Astrocyte of the cerebellum (primary cell): ENCODE measurements around the gene AFG1L.
A peak's percentile ranks its signal among the peaks of the same experiment; 100 is the strongest.
"Not testable (repeated sequence)": the region's sequence is repeated elsewhere in the genome, so short reads cannot be mapped to it uniquely, and the experiment has no call there.

Experiments
- DNase-seq: peaks from one replicate; pipeline ENCODE4 v3.0.0-alpha.2; 2011; ENCODE audit warnings: low read depth
- H3K4me3 ChIP-seq: 2 replicates; pipeline ENCODE4 v1.5.1; 2011; ENCODE audit warnings: mild to moderate bottlenecking, low read depth, low read length, moderate library complexity
- in situ Hi-C: cut with HindIII; loops from 2 replicates; pipeline ENCODE4 v1.10.0; 2017; ENCODE audit warnings: low sequenced_read_pairs
- TF ChIP-seq, protein P1 (sequence below): IDR thresholded peaks from 2 replicates; pipeline ENCODE4 v1.5.1; 2012; ENCODE audit warnings: low read length, low read depth, moderate library complexity, mild to moderate bottlenecking; ENCODE audit errors: missing control alignments

The AFG1L gene

DNA sequence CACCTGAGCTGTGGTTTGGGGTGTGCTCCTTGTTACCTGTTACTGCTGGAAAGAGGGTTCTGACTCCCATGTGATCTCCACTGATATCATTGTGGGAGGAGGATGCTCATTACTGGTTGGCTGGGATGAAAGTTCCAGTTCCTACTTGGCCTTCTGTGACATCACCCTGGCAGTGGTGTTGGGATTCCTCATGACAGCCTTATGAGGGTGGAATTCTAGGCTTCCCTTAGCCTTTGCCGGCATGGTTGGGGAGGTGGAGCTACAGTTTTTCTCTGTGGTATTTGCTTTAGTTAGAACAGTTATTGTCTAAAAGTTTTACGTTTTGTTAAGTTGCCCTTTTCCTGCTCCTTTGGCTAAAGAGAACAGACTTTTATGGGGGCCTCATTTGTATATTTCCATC lies 112.1 kb downstream of the AFG1L start:
- H3K4me3 ChIP-seq, result no peak overlapping the region
- TF ChIP-seq, protein P1, sequence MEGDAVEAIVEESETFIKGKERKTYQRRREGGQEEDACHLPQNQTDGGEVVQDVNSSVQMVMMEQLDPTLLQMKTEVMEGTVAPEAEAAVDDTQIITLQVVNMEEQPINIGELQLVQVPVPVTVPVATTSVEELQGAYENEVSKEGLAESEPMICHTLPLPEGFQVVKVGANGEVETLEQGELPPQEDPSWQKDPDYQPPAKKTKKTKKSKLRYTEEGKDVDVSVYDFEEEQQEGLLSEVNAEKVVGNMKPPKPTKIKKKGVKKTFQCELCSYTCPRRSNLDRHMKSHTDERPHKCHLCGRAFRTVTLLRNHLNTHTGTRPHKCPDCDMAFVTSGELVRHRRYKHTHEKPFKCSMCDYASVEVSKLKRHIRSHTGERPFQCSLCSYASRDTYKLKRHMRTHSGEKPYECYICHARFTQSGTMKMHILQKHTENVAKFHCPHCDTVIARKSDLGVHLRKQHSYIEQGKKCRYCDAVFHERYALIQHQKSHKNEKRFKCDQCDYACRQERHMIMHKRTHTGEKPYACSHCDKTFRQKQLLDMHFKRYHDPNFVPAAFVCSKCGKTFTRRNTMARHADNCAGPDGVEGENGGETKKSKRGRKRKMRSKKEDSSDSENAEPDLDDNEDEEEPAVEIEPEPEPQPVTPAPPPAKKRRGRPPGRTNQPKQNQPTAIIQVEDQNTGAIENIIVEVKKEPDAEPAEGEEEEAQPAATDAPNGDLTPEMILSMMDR, result no peak
- no peak for DNase-seq
- in situ Hi-C loops, result no loop called here

DNA sequence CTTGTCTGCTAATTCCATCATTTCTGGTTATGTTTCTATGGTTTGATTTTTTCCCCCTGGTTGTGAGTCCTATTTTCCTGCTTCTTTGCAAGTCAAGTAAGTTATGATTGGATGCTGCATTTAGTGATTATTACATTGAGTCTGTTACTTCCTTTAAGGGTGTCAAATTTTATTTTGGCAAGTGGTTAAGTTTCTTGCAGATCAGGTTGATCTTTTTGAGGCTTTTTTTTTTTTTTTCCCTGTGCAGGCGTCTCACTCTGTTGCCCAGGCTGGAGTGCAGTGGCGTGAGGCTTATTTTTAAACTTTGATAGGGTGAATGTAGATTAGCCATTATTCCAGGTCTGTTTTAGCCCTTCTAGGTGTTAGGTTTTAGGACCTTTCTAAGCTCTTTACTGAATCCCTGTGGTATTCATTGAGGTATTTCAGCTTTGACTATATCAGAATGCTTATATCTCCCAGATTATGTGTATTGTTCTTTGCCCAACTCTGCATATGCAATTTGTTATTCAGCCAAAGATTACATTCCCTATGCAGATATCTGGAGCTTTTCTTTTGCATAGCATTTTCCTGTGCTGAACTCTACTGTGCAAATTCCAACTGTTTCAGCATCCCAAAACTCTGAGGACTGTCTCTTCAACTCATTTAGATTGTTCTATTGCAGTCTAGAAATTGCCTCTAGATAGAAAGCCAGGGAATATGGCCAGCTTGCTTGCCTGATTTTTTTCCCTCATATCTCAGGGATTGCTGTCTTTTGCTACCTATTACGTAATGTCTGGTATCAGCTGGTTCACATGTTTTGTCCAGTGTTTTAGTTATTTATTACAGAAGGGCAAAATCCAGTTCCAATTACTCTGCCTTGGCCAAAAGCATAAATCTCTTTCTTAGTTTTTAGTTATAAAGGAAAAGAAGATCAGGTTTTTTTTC lies 113.3 kb downstream of the AFG1L start:
- TF ChIP-seq, protein P1, result no peak
- no peak for DNase-seq
- H3K4me3 ChIP-seq, result no peak overlapping the region
- in situ Hi-C loops, result no loop called here

DNA sequence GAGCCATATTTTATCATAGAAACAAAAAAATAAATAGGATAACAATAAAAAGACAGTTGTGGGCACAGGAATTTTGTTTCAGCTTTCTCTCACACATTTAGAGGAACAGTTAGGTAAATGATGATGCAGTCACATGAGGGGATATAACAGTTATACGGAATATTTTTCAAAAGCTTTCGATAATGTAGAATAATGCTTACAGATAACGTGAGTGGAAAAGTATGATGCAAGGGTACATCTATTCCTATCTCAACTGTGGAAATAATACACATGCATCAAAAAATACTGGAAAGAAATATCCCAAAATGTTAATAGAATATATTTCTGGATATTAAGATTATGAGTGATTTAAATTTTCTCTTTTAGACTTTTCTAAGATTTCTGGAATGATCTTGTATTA lies 114.0 kb downstream of the AFG1L start:
- in situ Hi-C loops, result no loop called here
- DNase-seq, result no peak
- TF ChIP-seq, protein P1, result no peak
- no peak overlapping the region for H3K4me3 ChIP-seq

DNA sequence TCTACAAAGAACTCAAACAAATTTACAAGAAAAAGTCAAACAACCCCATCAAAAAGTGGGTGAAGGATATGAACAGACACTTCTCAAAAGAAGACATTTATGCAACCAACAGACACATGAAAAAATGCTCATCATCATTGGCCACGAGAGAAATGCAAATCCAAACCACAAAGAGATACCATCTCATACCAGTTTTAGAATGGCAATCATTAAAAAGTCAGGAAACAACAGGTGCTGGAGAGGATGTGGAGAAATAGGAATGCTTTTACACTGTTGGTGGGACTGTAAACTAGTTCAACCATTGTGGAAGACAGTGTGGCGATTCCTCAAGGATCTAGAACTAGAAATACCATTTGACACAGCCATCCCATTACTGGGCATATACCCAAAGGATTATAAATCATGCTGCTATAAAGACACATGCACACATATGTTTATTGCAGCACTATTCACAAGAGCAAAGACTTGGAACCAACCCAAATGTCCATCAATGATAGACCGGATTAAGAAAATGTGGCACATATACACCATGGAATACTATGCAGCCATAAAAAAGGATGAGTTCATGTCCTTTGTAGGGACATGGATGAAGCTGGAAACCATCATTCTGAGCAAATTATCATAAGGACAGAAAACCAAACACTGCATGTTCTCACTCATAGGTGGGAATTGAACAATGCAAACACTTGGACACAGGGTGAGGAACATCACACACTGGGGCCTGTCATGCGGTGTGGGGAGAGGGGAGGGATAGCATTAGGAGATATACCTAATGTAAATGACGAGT lies 121.4 kb downstream of the AFG1L start:
- H3K4me3 ChIP-seq, DNase-seq, in situ Hi-C loops: not testable (repeated sequence)

- TF ChIP-seq, protein P1, result no peak
- in situ Hi-C loops, result no loop called here
- DNase-seq, result peak; percentile 6
Measured at GRCh38 chr6:108417027-108417426, 122.2 kb downstream of the AFG1L start.

DNA sequence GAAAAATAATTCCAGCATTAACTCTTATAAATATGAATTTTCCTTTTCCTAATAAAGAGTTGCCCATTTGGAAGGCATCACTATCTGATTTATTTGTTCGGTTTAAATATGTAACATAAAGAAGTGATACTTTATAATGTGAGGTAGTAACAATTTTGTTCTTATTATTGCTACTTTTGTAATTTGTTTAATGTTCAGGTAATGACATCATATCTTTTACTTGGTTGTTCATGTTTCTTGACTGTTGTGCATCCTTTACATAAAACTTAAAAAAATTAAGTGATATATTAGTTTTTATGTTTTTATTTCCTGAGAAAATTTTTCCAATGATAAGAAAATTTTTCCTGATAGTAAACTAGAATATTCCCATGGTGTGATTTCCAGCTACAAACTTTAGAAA lies 124.6 kb downstream of the AFG1L start:
- TF ChIP-seq, protein P1, result no peak
- in situ Hi-C loops, result no loop called here
- DNase-seq, result no peak
- H3K4me3 ChIP-seq, result no peak overlapping the region

More at GRCh38 chr6:108417027-108417426, 122.2 kb downstream of the AFG1L start:
- H3K4me3 ChIP-seq, result no peak overlapping the region
